Fibroblast of mammary gland (primary cell): ENCODE measurements around the gene CDCA7.
A peak's percentile ranks its signal among the peaks of the same experiment; 100 is the strongest.
"Not testable (repeated sequence)": the region's sequence is repeated elsewhere in the genome, so short reads cannot be mapped to it uniquely, and the experiment has no call there.

Experiments
- DNase-seq: peaks from one replicate; pipeline ENCODE4 v3.0.0-alpha.2; 2010; ENCODE audit warnings: low read depth
- H3K4me3 ChIP-seq: 2 replicates; pipeline ENCODE4 v1.5.1; 2011; ENCODE audit warnings: low read depth, mild to moderate bottlenecking, low read length, moderate library complexity; ENCODE audit not compliant: control insufficient read depth
- CTCF ChIP-seq: conservative IDR thresholded peaks from 2 replicates; pipeline ENCODE4 v1.5.1; 2011; ENCODE audit warnings: low read depth, low read length, inconsistent platforms; ENCODE audit not compliant: control insufficient read depth, insufficient read depth

The CDCA7 gene

GRCh38 chr2:173410579-173410978, 55.9 kb downstream of the CDCA7 start:
- no peak for TF ChIP-seq CTCF

GRCh38 chr2:173412628-173413027, 58.0 kb downstream of the CDCA7 start:
- DNase-seq, result no peak
- no peak for TF ChIP-seq CTCF
- no peak overlapping the region for H3K4me3 ChIP-seq

More at GRCh38 chr2:173410579-173410978, 55.9 kb downstream of the CDCA7 start:
- H3K4me3 ChIP-seq, result no peak overlapping the region
- DNase-seq, result no peak

GRCh38 chr2:173414823-173415322, 60.2 kb downstream of the CDCA7 start:
- DNase-seq, result peak; percentile 74
- no peak overlapping the region for H3K4me3 ChIP-seq
- TF ChIP-seq CTCF, result no peak

GRCh38 chr2:173415431-173416381, 61.0 kb downstream of the CDCA7 start:
- H3K4me3 ChIP-seq, result no peak overlapping the region
- no peak for TF ChIP-seq CTCF
- DNase-seq, result peak; percentile 14

GRCh38 chr2:173416415-173417152, 61.9 kb downstream of the CDCA7 start:
- DNase-seq, H3K4me3 ChIP-seq: not testable (repeated sequence)

GRCh38 chr2:173417341-173417740, 62.7 kb downstream of the CDCA7 start:
- no peak for TF ChIP-seq CTCF
- DNase-seq, result no peak

GRCh38 chr2:173417802-173418201, 63.1 kb downstream of the CDCA7 start:
- no peak for TF ChIP-seq CTCF
- no peak for DNase-seq
- no peak overlapping the region for H3K4me3 ChIP-seq

More at GRCh38 chr2:173417341-173417740, 62.7 kb downstream of the CDCA7 start:
- H3K4me3 ChIP-seq, result no peak overlapping the region
